Measurements from ENCODE around the gene CLSTN1. TPM values are rescaled to one million over a fixed set of nuclear protein-coding genes. Genes with fewer than 3 reads are reported as not detected.

CLSTN1 gene
- total and polyA plus RNA-seq, 10 donors: 28.8 to 70.7 (median 60.5) TPM

- no peak for DNase-seq
- Histone ChIP-seq H3K9me3 (no peaks in the 10 kb centered on the region), H3K4me1 (peaks cover 0 to 80% (median 34%) of the 10 kb centered on the region in 6 donors), H3K4me3 (no peak overlapping the region), H3K27me3 (replicated peaks in 1 of 7) (no peaks in the 10 kb centered on the region), H3K36me3 (peaks cover 2 to 100% (median 99%) of the 10 kb centered on the region in 6 donors), H3K27ac (peak overlapping the region in 5 of 8 donors; percentile 34 to 84 (median 66))
- WGBS, 5 donors: 89 to 93% (median 93%) methylated on average over 10 to 12 of the region's 12 CpGs
- TF ChIP-seq POLR2A (IDR thresholded peaks at IDR 0.05) (no peak), CTCF (IDR thresholded peaks at IDR 0.05 in 8 of 11, conservative IDR thresholded peaks at IDR 0.05 in 3 of 11) (no peak), POLR2AphosphoS5 (IDR thresholded peaks at IDR 0.05) (no peak)
- intact Hi-C loops (cut with DNase I; ENCODE audit: low total_unique reads): loop anchor here (5.0 to 10.0 kb wide), 2 partner anchors 102 to 135 kb away; no protein-coding TSS in a partner anchor
Observed at GRCh38 chr1:9729523-9729922, 94.2 kb downstream of the CLSTN1 start.

GRCh38 chr1:9728451-9729295 lies 95.1 kb downstream of the CLSTN1 start:
- peak; percentile 74 for DNase-seq
- intact Hi-C loops (cut with DNase I; ENCODE audit: low total_unique reads): loop anchor here (5.0 to 10.0 kb wide), 2 partner anchors 101 to 136 kb away; no protein-coding TSS in a partner anchor
- H3K4me1 ChIP-seq: peaks cover 0 to 86% (median 35%) of the 10 kb centered on the region in 6 donors
- H3K4me3 ChIP-seq: no peak overlapping the region
- peak overlapping the region in 7 of 8 donors; percentile 34 to 84 (median 51) for H3K27ac ChIP-seq
- peaks cover 0 to under 1% (median 0%) of the 10 kb centered on the region in 8 donors for H3K9me3 ChIP-seq
- TF ChIP-seq POLR2AphosphoS5 (IDR thresholded peaks at IDR 0.05): peak; percentile 11 to 50 (median 25)
- TF ChIP-seq POLR2A (IDR thresholded peaks at IDR 0.05): no peak
- 72 to 76% (median 74%) methylated on average over 28 to 33 of the region's 33 CpGs for whole genome bisulfite sequencing, 5 donors
- H3K27me3 ChIP-seq (replicated peaks in 1 of 7): no peaks in the 10 kb centered on the region
- H3K36me3 ChIP-seq: peaks cover 2 to 100% (median 99%) of the 10 kb centered on the region in 6 donors

- peaks cover 0 to 10% (median 7%) of the 10 kb centered on the region in 8 donors for H3K9me3 ChIP-seq
- DNase-seq: no peak
- WGBS, 5 donors: 84 to 91% (median 87%) methylated on average over 25 of the region's 25 CpGs
- H3K27me3 ChIP-seq (replicated peaks in 1 of 7): no peaks in the 10 kb centered on the region
- H3K4me1 ChIP-seq: peaks cover 0 to 76% (median 26%) of the 10 kb centered on the region in 6 donors
- peak overlapping the region in 1 of 8 donors; percentile 8 for H3K27ac ChIP-seq
- peaks cover 7 to 100% (median 99%) of the 10 kb centered on the region in 6 donors for H3K36me3 ChIP-seq
- intact Hi-C loops (cut with DNase I; ENCODE audit: low total_unique reads): loop anchor here (5.0 to 10.0 kb wide), 2 partner anchors 100 to 138 kb away; no protein-coding TSS in a partner anchor
- H3K4me3 ChIP-seq: no peak overlapping the region
- TF ChIP-seq CTCF (IDR thresholded peaks at IDR 0.05 in 8 of 11, conservative IDR thresholded peaks at IDR 0.05 in 3 of 11) (no peak), POLR2AphosphoS5 (IDR thresholded peaks at IDR 0.05) (peak in 2 of 3 donors; percentile 32 to 75), POLR2A (IDR thresholded peaks at IDR 0.05) (no peak)
Observed at GRCh38 chr1:9726905-9727595, 96.7 kb downstream of the CLSTN1 start.

GRCh38 chr1:9726406-9726805 lies 97.4 kb downstream of the CLSTN1 start:
- TF ChIP-seq CTCF (IDR thresholded peaks at IDR 0.05 in 8 of 11, conservative IDR thresholded peaks at IDR 0.05 in 3 of 11) (no peak), POLR2A (IDR thresholded peaks at IDR 0.05) (no peak), POLR2AphosphoS5 (IDR thresholded peaks at IDR 0.05) (no peak)
- peaks cover 0 to 10% (median 7%) of the 10 kb centered on the region in 8 donors for H3K9me3 ChIP-seq
- H3K4me3 ChIP-seq: no peak overlapping the region
- H3K27ac ChIP-seq: peak overlapping the region in 1 of 8 donors; percentile 8
- no peak for DNase-seq
- 91 to 97% (median 95%) methylated on average over 6 of the region's 6 CpGs for WGBS, 5 donors
- H3K27me3 ChIP-seq (replicated peaks in 1 of 7): peaks cover 0 to 1% (median 0%) of the 10 kb centered on the region in 7 donors
- intact Hi-C loops (cut with DNase I; ENCODE audit: low total_unique reads): loop anchor here (5.0 to 10.0 kb wide), 2 partner anchors 99 to 138 kb away; no protein-coding TSS in a partner anchor
- H3K4me1 ChIP-seq: peaks cover 0 to 76% (median 30%) of the 10 kb centered on the region in 6 donors
- peaks cover 10 to 100% (median 99%) of the 10 kb centered on the region in 6 donors for H3K36me3 ChIP-seq

Data from spleen (tissue), 11 donors.